GM19328 (cell line): ENCODE results near the gene ZDHHC7.

ENCODE experiments used
- ATAC-seq: cut with Tn5 transposase; IDR thresholded peaks from one replicate; pipeline ENCODE4 v1.9.1; 2021; ENCODE audit warnings: mild to moderate bottlenecking, moderate library complexity; ENCODE audit not compliant: unreplicated experiment

The ZDHHC7 gene

GRCh38 chr16:85025781-85026653 lies 14.7 kb upstream of the ZDHHC7 start:
- ATAC-seq, result no peak

DNA sequence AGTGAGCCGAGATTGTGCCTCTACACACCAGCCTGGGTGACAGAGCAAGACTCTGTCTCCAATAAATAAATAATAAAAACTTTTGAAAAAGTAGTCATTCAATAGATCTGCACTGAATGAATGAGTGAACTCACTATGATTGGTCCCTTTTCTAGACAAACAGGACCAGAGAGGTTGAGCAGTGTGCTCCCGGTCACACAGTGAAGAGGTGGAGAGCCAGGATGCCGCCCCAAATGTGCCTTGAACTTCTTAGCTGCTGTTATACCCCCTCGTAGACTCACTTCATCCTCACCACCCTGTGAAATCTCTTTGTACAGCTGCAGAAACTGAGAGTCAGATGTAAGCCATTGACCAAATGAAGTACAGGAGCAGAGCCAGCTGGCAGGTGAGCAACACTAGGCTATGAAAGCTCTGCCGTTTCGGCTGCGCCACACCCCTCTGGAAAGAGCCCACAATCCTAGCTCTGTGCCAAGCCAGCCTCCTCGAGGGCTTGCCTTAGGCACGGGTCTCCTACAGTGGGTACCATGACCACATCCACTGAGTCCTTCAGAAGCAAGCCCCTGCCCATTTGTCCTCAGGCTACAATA lies 8.4 kb upstream of the ZDHHC7 start:
- ATAC-seq, result no peak

GRCh38 chr16:85018529-85019236 lies 7.3 kb upstream of the ZDHHC7 start:
- no peak for ATAC-seq

- no peak for ATAC-seq
Measured at GRCh38 chr16:85017633-85018032, 6.3 kb upstream of the ZDHHC7 start.

DNA sequence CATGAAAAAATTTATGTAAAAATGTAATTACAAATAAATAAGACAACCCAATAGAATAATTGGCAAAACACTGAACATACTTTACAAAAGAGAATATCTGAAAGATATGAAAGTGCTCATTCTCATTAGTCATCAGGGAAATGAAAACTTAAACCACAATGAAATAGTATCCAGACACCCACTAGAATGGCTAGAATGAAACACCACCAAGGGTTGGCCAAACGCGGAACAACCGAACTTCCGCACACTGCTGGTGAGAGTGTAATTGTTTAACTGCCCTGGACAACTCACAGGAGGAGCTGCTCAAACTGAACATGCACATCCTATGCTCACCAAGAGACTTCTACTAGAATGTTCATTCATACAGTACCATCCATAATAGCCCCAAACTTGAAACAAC lies 5.8 kb upstream of the ZDHHC7 start:
- ATAC-seq, result no peak

DNA sequence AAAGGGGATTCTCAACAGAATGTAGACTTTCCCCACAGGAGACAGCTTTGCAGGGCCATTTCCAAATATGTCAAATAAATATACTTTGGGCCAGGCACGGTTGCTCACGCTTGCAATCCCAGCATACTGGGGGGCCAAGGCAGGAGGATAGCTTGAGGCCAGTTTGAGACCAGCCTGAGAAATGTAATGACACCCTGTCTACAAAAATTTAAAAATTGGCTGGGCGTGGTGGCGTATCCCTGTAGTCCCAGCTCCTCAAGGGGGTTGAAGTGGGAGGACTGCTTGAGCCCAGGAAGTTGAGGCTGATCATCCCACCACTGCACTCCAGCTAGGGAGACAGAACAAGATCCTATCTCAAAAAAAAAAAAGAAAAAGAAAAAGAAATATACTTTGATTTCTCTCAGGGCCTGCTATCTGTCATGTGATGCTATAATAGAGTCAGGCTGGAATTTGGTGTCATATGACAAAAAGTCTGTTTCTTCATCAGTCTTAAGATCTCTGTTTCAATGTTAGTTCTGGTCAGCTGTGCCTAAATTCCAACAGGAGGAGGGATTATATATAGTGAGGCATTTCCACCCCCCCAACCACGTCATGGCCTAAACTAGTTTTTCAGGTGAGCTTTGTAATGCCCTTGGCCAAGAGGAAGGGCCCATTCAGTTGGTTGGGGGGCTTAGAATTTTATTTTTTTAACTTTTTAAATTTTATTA lies 4.3 kb upstream of the ZDHHC7 start:
- no peak for ATAC-seq

- ATAC-seq, result no peak
Measured at GRCh38 chr16:85014311-85014710, 3.0 kb upstream of the ZDHHC7 start.

- ATAC-seq, result no peak
Measured at GRCh38 chr16:85011846-85012284, 530 bp upstream of the ZDHHC7 start.

- no peak for ATAC-seq
Measured at GRCh38 chr16:85010446-85010930, 847 bp downstream of the ZDHHC7 start.

GRCh38 chr16:85008271-85008670 lies 3.1 kb downstream of the ZDHHC7 start:
- no peak for ATAC-seq

DNA sequence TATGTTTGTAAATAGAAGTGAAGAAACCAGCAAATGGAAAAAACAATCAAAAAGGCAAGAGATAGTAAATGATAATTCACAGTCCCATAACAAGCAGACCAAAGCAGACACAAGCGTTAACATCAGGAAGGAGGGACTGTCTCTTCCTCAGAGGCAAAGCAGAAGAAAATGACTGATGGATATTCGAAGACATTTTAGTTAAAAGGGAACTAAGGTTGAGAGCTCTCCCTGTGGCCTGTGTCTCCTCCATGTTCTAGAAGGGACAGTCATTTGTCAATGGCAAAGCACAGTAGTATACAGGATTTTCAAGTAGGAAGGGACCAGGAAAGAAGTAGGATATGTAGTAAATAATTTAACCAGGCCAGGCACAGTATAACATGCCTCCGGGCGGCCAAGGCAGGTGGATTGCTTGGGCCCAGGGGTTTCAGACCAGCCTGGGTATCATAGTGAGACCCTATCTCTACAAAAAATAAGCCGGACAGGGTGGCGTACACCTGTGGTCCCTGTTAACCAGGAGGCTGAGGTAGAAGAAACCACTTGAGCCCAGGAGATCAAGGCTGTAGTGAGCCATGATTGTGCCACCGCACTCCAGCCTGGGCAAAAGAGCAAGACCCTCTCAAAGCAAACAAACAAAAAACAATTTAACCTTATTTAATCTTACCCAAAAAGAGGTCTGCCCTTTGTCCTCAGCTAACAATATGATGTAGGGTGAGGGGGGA lies 3.7 kb downstream of the ZDHHC7 start:
- ATAC-seq, result no peak

- ATAC-seq, result no peak
Measured at GRCh38 chr16:85006639-85007038, 4.7 kb downstream of the ZDHHC7 start.

GRCh38 chr16:85005285-85006069 lies 5.9 kb downstream of the ZDHHC7 start:
- no peak for ATAC-seq

DNA sequence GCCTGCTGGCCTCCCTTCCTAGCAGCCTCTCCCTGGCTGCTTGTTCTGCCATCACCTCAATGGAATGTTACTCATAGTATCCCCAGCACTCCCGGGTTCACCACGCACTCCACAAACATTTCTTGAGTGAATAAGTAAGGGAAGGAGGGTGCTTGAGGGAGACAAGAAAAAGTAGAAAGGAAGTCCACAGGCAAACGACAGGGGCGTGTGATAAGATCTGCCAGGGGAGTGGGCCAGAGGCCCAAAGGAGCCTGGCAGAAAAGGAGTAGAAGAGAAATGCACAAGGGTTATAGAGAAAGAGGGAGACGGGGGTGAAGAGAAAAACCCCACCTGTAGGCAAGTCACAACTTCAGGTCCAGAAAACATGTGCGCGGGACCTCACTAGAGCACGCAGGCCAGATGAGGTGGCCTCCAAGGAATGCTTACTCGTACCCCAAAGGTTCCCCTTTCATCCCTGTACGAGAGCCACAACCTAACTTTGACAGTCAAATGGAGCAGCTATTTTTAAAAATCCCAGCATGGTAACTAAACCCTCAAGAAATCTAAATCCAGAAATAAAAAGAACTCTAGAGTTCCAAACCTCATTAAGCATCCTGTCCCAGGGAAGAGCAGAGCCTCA lies 6.6 kb downstream of the ZDHHC7 start:
- ATAC-seq, result no peak

DNA sequence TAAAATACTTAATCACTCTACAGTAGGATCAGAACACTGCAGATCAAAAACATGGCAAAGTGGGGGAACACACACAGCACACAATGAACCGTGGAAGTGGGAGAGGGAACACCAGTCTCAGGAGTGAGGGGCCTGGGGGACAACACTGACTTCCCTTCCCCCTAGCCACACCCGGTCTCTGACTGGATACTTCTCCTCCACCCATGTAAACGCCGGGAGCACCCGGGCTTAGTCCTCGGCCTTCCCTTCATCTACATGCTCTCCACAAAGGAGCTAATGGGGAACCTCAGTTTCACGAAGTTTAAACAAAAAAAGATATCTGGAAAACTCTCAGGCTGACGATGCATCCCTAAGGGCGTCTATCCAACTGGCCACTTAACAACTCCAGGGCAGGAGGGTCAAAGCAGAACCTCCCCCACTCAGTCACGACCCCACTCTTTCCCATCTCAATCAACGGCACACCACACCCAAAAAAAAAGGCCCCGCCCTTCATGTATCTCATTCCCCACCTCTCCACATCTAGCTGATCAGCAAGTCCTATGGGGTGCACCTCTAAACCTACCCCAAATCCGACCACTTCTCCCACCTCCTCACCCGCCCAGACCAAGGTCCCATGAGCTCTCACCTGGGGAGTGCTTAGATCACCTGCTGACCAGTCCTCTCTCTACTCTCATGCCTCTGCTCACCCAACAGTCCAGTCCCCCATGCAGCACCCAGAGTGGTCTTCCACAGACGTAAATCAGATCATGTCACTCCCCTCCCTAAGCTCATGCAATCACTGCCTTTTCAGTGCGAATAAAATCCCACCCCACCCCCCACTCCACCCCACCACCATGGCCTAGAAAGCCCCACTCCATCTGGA lies 7.4 kb downstream of the ZDHHC7 start:
- no peak for ATAC-seq

- ATAC-seq, result no peak
Measured at GRCh38 chr16:85003076-85003475, 8.3 kb downstream of the ZDHHC7 start.

DNA sequence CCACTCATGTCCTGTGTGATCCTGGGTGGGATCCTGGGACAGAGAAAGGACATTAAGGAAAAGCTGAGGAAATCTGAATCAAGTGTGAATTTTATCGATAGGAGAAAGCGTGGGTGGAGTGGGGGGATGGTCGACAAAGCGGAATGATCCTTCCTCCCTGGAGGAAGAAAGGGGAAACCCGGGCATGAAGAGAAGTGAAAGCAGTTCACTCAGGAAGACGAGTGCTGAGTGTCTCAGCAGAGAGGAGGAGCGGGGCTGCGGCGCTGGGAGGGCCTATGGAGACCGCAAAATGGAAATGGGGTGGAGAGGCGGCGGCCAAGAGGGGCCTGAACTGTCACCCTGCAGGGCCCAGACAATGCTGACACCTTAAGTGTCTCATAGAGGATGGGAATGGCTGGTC lies 8.7 kb downstream of the ZDHHC7 start:
- no peak for ATAC-seq

DNA sequence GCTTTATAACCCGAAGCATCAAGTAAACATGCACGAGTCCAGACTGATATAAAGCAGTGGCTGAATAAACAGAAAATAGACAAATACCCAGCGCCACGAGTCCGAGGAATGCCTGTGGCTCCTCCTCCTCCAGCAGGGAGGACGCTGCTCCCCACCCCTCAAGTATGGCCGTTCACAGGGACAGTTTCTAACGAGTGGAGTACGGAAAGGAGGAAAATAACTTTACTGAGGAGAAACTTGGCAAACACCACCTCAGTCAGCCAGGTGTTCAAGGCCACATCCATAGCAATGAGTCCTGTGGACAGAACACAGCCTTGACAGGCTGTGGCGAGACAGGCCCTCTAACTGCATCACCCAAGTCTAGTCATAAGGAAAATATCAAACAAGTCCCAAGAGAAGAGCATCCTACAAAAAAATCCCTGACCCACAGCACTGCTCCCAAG lies 9.2 kb downstream of the ZDHHC7 start:
- ATAC-seq, result no peak
